GM19455 (cell line): Measurements from ENCODE around the gene PPP1R1A.
A peak's percentile ranks its signal among the peaks of the same experiment; 100 is the strongest.

Experiments used
- ATAC-seq: cut with Tn5 transposase; IDR thresholded peaks from one replicate; pipeline ENCODE4 v1.9.1; 2021; ENCODE audit not compliant: unreplicated experiment

PPP1R1A gene

DNA sequence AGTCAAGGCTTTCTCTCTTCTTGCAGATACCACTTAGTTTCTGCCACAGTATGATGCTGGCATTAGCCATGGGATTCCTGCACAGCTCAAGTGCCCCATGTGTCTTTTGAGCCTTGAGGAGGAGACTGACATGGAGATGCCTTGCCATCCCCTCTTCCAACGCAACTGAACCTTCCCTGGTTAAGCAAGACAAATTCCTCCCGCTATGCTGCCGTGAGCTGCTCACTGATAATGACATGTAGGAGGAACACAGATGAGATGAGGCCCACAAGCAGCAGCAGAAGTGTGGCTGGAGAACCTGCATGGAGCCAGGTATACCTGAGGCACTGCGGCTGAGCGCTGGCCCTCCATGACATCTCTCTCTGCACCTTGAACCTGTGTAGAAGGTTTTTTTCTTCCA is 15.4 kb upstream of the PPP1R1A start:
- no peak for ATAC-seq

DNA sequence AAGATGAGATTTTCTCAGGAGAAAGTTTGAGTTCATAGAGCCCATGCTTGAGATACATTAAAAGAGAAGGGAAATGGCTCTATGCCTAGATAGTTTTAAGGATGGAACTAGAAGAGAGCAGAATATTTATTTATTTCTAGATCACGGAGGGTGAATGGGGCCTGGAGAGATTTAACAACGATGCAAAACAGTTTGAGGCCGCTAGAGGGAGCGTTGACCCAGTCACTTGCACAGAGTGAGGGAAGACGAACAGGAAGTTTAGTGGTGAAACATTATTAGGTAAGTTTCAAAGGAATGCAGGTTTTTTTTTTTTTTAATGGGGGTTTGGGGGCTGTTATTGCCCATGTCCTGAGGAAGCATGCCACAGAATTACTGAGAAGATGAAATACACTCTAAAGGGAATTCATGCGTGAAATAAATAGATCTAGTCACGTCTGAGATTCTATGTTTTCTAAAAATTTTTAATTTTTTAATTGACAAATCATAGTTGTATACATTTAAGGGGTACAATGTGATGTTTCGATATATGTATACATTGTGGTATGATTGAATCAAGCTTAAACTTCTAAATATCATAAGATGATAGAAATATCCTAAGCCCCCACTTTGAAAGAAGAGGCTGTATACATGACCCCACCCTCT is 14.8 kb upstream of the PPP1R1A start:
- ATAC-seq = peak; percentile 90

DNA sequence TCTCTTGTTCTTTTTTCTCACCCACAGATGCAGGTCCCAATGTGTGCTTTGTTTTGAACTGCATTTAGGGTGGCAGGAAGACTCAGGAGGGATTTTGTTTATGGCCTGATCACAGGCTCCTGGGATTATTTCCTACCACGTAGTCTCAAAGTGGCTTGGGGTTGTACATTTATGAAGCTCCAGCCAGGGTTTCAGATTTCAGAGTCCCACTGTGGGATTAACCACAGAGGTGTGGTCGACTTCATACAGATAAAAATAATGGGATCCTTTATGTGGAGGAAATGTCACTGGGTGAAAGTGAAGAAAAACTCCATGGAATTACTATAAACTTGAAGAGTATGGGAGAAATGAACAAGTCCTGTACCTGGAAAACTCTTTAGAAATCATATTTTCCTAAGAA is 14.2 kb upstream of the PPP1R1A start:
- ATAC-seq = no peak

DNA sequence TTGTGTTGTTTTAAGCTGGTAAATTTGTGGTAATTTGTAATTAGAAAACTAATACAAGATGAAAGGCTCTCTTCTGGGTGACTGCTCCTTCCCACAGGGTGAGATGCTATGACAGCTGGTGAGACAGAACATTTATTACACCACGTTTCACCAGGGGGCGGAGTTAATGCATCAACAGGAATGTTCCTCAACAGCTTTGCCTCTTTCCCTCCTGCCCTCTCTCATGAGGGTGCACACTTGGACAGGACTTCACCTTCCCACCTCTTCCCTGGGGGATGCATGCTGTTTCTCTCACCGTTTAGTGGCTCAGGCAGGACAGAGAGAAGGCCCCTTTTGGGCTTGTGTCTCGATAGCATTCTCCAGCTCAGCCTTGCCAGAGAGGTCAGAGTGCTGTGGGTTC is 13.4 kb upstream of the PPP1R1A start:
- ATAC-seq = no peak

DNA sequence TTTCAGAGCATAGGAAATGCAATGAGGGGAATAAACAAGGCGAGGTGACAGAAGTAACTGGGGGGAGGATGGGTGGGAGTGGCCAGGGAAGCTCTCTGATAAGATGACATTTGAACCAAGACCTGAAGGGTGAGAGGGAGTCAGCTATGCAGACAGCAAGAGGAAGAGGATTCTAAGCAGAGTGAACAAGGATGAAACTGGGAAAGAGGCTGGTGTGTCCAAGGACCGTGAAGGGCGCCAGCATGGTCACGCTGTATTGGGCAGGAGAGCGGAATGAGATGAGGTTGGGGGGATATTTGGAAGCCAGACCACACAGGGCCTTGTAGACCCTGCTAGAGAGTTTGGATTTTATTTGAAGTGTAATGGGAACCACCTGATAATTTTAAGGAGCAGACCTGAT is 10.5 kb upstream of the PPP1R1A start:
- no peak for ATAC-seq

DNA sequence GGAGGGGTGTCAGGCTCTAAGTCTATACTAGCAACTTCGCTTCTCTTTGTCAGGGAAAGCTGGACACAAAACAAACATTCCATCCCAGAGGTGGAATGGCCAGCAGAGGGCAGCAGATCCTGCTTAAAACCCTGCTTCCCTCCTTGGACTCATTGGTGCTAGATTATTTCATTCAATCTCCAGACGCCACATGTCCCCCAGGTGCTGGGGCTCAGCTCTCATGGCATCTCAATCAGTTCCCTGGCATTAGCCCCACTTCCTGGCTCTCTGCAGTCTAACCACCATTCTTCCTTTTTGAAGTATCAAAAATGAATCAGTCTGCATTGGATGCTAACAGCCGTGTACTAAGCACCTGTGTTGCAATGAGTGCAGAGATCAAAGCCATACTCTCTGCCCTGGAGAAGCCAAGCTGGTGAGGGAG is 8.1 kb upstream of the PPP1R1A start:
- ATAC-seq = no peak

DNA sequence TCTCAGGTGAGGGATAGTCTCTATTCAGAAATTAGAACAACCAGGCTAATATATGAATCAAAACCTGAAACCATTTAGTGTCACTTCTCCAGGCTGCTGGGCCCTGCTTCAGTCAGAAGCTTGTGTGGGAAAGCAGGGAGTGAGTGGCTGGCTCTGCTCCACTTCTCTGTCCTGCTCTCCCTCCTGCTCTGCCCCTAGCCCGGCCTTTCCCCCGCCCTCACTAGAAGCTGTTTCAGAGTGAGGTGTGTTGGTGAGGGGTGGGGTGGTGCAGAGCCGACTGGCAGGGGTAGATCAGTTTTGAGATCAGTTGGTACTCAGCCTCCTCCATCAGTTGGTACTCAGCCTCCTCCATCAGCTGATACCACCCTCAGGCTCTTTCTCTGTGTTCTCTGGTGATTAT is 7.0 kb upstream of the PPP1R1A start:
- no peak for ATAC-seq

DNA sequence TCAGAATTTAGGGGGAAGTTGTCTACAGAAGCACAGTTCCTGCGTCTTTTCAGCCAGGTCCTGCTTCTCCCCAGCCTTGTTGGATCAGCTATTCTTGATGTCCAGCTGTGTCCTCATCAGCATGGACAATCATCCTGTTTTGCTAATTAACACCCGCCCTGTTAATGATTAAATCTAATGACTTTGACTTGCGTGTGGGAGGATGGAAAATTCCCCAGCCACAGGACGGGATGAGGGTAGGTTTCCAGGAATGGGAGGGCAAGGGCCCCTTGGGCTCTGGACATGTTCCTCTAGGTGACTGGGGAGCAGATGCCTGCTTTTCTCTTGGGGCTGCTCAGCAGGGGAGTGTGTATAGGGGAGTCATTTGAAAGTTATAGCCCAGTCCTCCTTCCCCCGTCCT is 5.3 kb upstream of the PPP1R1A start:
- no peak for ATAC-seq

DNA sequence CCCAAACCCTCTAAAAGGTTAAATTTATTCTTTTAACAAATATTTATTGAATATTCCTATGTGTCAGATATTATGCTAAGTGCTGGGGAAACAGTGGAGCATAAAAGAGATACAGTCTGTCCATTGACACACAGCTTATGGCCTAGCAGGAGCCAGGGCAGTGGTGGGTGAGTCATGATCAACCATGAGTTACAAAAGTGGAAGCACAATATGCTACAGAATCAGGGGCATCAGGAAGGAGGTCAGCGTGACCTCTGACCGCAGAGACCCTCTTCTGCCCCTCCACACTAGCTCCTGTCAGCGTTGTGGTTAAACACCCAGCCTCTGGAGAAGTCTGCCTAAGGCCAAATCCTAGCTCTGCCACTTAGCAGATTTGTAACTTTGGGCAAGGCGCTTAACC is 4.7 kb upstream of the PPP1R1A start:
- ATAC-seq = no peak

DNA sequence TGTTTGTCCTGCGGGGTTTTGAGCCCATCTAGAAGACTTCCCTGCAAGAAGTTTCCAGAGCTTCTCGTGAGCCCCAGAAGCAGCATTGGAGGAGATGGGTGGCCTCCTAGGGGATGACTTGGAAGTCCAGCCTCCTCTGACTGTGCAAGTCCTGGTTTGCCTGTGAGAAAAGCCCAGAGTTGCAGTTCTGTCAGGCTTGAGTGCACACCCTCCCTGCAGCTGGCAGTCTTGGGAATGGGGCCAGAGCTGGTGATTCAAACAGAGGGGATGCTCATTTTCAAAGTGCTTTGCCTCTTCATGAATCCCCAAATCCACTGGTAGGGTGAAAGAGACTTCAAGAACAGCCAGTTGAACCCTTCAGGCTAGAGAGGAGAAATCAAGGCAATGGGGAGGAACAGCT is 3.9 kb upstream of the PPP1R1A start:
- ATAC-seq = no peak

DNA sequence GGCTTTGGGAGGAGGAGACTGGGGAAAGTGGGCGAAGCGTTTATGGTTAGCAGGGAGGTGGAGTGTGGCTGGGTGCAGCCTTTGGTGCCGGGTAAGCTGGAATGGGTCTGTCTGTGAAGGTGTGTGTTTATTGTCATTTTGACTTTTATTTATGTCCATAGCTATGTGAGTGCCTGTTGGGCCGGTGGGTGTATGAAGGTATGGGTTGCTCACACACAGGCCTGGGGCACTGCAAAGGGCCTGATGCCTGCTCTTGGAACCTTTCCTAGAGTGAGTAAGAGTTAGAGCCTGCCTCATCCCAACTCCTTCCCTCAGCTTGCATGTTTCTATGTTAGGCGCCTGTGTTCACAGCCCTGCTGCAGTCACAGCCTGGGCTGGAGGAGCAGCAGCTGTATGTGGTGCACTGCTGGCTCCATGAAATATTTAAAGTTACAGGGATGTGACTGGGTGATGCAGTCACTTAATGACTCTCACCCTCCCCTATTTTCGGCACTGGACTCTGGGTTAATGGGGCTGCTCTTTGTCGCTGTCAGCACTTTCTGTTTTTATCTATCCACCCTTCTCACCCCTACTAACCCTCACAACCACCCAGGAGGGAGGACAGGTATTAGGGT is 2.6 kb upstream of the PPP1R1A start:
- ATAC-seq = no peak

DNA sequence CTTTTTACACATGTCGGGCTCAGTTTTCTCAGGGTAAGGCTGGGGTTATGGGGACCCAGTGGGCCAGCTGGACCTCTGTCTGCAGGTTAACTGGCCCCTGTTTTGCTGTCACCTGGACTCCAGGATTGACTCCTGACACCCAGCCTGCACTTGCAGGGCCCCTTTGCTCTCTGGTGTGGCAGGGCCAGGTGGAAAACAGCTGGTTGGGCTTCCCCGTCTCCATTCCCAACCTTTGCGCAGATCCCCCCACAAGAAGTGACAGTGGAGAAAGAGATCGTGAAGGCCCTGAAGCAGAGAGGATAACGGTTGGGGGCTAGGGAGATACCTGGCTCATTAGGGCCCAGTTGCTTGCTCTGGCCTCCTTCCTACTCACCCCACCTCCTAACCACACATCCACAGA is 1.5 kb upstream of the PPP1R1A start:
- ATAC-seq = no peak

DNA sequence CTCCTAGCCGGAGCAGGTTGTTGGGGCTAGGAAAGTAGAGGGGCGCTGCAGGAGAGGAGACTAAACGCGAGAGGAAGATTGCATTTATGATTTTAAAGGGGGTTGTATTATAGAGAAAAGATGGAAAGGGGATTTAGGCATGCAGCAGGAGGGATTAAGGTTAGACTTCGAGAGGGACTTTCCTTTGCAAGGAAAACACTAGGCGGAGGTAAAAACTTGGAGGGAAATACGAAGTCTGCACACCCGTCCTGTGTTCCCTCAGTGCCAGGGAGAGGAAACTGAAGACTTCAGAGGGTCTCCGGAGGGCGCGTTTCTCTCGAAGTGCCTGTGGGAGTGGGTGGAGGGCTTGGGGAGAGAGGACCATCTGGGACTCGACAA is 420 bp upstream of the PPP1R1A start:
- no peak for ATAC-seq

DNA sequence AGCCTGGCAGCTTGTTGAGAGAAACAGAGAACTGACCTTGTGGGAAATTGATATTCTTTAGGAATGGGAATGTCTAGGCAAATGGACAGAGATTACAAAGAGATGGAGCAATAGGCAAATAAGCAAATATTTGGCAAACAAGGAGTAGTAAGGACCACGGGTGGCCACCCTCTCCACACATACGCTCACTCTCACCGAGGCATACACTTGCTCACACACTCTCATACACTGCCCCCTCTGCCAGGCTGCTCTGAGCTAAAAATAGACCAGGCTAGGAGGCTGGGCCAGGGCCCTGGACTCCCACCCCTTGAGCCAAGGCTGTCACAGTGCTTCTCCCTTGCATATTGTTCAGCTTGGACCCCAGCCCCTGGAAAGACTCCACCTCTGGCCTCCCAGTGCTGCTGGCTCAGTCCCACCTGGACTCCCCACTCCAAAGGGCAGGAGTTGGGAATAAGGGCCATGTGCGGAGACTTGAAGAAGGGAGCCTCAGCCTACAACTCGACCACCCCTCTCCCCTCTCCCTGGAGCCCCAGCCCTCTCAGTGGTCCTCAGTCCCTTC is 1.1 kb downstream of the PPP1R1A start:
- no peak for ATAC-seq

DNA sequence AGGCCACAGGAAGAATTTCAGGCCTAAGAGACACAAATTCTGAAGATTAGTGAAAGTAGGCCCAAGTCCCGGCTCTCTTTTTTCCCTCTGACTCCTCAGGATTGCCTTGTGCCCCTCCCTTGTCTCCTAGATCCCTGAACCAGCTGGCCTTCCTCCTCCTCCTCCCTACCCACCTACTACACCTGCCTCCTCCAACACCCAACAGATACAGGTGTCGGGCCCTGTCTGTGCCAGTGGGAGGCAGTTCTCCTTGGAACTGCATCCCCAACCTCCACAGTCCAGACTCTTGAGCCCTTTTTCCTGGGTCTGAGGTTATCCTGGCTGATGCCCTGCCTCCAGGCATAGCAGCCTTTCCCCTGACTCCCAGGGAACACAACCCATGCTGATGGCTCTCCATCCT is 1.8 kb downstream of the PPP1R1A start:
- no peak for ATAC-seq

DNA sequence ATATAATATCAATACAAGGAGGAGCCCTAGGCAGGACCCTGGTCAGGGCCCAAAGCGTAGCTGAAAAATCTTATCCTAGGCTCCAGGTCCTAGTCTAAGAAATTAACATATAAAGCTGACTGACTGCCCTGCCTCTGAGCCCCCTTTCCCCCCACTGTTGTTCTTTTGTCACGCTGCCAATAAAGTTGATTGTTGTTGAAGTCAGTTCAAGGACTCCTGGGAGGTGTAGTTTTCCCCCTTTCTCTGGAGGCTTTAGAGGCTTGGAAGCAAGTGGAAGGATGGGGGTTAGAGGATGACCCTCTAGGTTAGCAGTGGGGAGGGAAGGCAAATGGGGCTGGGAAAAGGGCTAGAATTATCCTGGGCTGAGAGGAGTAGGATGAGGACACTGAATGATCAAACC is 3.2 kb downstream of the PPP1R1A start:
- no peak for ATAC-seq

DNA sequence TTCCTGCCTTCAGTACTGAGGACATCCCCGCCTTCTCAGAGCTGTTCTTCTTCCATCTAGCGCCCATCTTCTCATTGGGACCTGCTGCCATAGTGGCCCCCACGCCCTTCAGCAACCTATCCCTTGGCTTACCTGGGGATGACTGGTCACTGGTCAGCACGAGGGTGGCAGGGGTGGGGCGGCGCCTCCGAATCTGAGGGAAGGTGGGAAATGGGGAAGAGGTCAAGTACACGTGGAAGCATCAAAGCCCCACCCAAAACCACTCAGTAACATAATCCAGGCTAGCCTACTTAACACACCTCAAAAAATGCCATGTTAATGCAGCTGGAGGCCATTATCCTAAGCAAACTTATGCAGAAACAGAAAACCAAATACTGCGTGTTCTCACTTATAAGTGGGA is 4.3 kb downstream of the PPP1R1A start:
- ATAC-seq = no peak

DNA sequence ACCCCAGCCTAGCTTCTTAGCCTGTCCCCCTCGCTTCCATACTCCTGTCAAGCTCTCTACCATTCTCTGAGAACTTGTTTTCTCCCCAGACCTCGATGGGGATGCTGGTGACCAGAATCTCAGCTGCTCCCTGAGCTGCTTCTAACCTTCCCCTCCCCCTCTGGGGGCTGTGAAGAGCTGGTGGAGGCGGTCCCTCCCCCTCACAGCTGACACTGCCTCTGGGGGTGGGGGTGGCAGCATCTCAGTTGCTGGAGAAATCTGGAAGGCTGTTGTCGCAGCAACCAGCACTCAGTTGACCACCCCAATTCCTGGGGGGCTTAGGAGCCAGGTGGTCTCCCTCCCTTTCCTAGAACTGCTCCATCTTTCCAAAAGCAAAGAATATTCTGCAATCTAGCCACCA is 4.7 kb downstream of the PPP1R1A start:
- ATAC-seq = no peak

DNA sequence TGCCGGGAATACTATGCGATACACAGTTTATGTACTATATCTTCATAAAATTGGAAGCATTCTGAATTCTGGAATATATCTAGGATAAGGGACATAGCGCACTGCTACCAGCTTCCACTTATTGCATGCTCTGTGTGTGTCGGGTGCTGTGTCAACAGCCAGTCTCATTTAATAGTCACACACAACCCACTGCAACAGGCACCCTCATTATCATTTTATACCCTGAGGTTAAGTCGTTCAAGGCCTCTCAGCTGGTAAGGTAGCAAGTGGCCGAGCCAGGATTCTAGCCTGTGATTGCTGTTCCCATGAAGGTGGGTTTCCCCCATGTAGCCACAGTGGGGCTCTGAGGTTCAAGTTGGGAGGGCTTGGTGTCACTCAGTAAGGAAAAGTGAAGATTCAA is 7.0 kb downstream of the PPP1R1A start:
- no peak for ATAC-seq

DNA sequence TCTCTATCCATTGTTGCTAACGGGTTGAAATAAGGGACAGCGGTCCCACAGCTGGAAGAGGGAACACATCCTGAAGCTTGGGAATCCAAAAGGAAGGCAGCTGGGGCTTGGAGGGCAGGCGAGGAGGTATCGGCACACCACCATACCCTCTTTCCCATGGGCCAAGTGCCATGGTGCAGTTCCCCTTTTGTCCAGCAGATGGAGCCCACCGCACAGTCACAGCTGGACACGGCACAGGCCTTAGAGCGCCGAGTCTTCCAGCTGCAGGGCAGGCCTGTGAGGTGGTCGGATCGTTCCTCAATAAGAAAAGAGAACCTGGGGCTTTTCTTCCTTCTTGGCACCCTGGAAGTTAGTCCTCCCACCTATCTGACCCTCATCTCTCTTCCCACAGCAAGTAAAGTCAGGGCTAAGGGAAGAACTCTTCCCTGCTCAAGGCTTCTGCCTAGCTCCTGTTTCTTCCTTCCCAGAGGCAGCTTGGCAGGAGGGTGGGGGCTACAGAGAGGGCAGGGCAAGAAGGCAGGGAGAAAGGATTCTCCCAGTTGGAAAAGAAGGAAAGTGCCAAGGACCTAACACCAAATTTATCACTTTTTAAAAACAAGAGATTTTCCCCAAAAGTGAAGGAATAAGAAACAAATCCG is 8.6 kb downstream of the PPP1R1A start:
- peak; percentile 96 for ATAC-seq

DNA sequence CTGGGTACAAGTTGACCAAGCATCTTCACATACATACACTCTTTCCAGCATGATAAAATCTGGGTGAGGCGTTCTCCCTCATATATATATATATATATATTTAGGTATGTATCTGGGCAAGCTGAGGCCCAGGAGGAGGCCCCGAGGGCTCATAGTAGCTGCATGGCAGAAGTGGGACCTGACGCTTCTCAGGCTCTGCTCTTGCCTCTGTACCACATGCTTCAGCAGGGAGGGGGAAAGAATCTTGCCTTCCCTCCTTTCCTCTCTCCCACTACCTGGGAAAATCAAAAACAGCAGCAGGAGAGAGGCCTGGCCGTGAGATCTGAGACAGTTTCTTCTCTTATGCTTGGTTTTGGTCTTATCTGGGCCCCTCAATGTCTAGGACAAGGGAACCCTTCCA is 9.2 kb downstream of the PPP1R1A start:
- peak; percentile 29 for ATAC-seq

DNA sequence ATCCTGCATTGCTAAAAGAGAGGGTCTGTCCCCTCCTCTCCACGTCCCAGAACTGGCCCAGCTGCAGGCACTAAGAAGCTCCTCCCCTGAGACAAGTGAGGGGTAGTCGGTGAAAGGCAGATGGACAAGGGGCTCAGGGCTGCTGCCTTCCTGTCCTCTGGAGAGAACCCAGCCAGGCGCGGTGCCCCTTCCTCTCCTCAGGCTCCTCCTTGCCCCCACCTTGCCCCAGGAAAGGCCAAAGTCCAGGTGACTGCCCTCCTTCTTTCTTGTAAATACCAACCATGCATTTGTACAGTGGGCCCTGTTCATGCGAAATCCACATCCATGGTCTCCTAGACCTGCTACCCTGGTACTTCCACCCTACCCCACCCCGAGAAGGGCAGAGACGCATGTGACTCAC is 9.7 kb downstream of the PPP1R1A start:
- no peak for ATAC-seq

DNA sequence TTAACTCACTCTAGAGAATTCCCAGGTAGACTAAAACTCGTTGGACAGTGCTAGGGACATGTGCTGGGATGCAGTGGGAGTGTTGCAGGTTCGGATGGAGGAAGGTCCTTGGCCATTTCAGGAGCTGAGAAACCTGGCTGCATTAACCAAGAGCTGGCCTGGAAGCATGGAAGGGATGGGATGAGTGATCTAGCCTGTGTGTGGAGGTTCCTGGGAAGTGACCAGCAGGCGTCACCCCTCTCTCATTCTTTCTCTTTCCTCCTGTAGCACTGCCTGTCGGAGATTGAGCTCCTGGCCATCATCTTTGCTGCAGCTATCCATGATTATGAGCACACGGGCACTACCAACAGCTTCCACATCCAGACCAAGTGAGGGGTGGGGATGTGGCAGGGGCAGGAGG is 15.6 kb downstream of the PPP1R1A start:
- no peak for ATAC-seq
